GM19324 (cell line): ENCODE measurements around the gene TEF.

Source experiments
- ATAC-seq: cut with Tn5 transposase; IDR thresholded peaks from one replicate; pipeline ENCODE4 v1.9.1; 2021; ENCODE audit warnings: mild to moderate bottlenecking, moderate library complexity; ENCODE audit not compliant: unreplicated experiment, low FRiP score

Gene TEF

DNA sequence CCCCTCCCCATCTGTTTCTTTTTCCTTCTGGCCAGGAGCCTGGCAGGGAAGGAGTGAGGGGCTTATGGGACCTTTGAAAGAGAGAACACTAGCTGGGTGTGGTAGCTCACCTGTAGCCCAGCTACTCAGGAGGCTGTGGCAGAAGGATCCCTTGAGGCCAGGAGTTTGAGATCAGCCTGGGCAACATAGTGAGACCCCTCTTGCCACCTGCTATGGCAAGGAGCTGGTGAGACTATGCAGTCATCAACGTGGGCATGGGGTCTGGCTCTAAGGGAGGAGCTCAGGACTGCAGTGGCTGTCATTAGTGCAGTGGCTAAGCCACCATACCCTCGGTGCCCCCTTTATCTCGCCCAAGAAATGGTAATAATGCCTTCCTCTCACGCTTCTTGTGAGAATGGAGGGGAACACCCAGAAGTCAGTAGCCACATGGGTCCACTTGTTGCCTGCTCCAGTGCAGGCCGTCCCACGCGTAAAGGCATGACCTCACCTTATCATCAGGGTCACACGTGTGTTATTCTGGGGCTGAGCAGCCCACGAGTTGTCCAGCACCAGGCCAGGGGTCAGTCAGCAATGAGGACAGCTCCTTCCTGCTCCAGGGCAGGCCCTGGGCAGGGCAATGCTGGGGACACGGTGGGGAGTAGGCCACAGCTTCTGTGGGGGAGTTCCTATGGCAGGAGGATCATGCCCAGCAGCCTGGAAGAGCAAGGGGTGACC lies 27.7 kb upstream of the TEF start:
- ATAC-seq: no peak

DNA sequence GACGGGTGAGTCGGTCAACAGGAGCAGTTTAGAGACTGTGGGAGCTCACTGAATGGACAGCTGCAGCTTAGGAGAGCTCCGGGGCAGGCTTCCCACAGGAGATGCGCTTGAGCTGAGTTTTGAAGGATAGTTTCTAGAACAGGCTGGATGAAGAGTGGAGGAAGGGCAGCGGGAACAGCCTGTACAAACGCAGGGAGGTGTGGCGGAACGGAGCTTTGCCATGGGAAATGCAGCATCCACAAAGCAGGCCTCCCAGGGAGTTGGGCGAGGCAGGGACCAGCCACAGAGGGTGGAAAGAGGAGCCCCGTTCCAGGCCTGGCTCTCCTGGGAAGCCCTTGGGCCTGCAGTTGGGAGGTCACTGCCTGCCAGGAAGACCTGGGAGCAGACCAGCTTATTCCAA lies 26.8 kb upstream of the TEF start:
- ATAC-seq: no peak

DNA sequence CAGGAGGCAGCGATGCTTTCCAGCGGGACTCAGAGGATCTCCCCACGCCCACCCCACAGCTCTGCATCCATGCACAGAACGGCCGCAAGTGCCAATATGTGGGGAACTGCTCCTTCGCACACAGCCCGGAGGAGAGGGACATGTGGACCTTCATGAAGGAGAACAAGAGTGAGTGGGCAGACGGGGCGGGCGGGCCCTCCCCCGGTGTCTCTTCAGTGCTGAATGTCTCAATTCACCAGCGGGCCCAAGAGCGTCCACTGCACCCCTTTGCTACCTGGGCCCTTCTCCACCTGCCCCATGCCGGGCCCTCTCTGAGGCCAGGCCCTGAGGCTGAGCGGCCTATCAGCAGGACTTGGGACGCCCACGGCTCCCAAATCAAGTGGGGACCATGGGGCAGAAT lies 25.8 kb upstream of the TEF start:
- no peak for ATAC-seq

DNA sequence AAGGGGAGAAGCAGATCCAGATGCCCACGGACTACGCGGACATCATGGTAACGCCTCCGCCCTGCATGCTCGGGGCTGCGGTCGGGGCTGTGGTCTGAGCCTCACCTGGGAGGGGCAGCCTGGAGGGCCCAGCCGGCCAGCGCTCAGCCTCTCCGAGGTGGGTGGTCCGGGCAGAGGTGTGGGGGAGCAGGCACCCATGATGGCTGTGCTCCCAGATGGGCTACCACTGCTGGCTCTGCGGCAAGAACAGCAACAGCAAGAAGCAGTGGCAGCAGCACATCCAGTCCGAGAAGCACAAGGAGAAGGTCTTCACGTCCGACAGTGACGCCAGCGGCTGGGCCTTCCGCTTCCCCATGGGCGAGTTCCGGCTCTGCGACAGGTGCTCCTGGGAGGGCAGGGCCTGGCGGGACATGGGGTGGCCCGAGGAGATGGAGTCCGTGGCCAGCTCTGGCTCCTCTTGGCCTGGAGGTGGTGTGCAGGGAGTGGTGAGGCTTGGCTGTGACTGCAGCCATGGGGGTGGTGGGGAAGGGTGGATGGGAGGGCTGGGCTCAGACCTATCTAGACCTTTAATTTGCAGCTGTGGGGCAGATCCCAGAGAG lies 25.2 kb upstream of the TEF start:
- ATAC-seq: no peak

DNA sequence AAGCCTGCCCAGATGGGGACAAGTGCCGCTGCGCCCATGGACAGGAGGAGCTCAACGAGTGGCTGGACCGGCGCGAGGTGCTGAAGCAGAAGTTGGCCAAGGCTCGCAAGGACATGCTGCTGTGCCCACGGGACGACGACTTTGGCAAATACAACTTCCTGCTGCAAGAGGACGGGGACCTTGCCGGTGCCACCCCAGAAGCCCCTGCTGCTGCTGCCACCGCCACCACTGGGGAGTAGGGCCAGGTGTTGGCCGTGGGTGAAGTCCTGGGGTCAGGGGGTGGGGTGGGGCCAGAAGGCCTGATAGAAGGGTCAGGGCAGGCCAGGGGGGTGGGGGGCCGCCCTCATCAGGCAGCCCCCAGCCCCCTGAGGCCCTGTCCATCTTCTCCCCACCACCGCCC lies 24.6 kb upstream of the TEF start:
- ATAC-seq: no peak

DNA sequence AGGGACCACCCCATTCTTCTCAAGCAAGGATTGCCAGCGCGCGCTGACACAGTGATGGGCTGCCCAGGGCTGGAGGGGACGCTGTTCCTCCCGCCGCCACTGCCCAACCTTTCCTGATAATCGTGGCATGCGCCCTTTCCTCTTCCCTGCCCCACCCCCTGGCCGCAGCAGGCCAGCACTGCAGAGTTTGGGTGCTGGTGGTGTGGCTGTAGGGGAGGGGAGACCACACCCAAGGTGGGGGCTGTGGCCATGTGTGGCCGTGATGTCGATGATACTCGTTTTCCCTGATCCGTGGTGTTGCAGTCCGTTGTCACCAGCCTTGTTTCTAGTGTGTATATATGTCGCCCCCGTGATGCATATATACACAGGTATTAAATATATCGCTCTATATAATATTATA lies 22.8 kb upstream of the TEF start:
- no peak for ATAC-seq

DNA sequence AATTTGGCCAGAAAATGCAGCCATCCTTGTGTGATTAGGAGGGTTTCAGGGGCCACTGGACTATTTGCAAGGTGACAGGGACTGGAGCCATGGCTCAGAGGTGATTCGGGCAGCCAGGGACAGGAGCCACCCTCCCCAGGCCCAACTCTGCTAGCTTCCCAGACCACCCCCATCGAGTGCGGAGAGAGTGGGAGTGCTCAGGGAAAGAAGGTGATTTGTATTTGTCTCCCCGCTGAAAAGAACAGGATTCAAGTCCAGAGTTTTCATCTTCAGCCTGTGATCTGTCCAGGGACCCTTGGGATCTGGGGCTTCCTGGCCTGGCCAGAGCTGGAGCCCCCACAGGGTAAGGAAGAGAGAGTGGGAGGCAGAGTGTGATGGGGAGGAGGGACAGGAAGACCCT lies 22.4 kb upstream of the TEF start:
- ATAC-seq: no peak

DNA sequence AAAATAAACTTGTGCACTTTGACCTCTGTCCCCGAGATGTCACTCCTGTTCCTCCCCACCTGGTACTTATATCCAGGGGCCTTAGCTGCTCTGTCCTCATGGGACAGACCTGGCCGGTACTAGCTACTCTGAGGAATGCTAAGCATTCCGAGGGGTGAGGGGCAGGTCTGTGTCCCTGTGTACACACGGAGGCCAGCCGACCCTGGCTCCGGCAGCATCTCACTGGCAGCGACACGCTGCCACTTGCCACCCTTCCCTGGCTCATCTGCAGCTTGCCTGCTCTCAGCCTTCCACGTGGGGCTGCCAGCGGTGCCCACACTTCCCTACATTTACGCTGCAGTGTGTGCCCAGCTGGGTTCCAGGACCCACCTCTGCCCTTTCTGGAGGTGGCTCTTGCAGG lies 21.6 kb upstream of the TEF start:
- ATAC-seq: no peak

DNA sequence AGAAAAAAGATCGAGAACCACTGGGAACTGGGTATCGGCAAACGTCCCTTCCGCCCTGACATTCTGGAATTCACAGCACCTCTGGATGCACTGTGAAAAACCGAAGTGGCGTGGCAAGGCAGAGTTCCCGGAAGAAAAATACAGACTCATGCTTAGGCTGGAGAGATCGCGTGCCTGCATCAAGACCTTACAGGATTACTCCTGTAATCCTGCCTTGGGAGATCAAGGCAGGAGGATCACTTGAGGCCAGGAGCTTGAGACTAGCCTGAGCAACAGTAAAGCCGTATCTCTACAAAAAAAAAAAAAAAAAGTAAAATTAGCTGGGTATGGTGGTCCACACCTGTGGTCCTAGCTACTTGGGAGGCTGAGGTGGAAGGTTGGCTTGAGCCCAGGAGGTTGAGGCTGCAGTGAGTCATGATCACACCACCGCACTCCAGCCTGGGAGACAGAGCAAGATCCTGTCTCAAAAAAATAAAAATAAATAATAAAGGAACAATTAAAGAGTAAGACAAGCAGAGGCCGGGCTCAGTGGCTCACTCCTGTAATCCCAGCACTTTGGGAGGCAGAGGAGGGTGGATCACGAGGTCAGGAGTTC lies 19.9 kb upstream of the TEF start:
- no peak for ATAC-seq

DNA sequence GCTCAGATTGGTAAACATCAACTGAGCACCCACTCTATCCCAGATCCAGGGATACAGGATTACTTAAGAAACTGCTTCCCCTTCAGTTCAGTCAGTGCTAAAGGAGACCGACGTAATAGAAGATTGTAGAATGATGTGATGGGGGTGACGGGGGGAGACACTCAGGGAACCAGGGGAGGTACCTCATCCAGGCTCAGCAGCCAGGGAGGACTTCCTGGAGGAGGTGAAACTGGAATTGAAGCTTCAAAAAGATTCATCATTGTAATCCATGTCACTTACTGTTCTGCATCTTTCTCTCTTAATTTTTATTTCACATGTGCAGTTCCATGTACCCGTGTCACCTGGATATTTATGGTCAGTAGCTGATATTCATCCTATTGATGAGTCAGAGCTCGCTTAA lies 19.1 kb upstream of the TEF start:
- no peak for ATAC-seq

DNA sequence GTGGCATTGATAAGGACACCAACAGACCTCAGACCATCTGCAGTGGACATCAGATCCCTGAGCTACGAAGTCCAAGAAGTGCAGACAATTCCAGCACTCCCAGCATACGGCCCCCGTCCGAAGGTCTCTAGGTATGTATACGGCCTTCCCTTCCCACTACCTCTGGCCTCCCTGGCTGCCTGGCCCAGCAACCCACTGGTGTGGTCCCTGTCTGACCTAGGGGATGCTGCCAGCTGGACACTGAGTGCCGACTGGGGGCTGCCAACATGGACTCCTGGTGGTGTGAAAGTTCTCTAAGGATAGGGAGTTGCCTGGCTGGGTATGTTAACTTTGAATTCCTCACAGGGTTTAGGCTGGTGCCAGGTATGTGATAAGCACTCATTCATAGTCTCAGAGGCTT lies 17.5 kb upstream of the TEF start:
- ATAC-seq: no peak

DNA sequence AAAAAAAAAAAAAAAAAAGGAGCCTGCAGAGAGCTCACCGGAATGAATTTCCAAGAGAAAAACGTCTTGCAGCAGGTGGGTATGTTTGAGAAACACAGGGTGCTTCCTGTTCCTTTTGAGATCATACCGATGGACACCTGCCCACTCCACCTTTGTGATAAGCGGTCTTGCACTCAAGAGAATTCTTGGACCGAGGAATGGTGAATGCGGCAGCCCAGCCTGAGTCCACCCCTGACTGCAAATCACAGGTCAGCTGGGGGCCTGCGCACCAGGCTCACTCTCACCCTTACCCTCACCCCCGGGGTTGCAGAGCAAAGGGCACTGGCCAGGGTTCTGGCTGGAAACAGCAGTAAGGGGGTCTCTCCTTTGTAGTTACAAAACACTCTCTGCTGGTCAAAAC lies 16.8 kb upstream of the TEF start:
- ATAC-seq: no peak

DNA sequence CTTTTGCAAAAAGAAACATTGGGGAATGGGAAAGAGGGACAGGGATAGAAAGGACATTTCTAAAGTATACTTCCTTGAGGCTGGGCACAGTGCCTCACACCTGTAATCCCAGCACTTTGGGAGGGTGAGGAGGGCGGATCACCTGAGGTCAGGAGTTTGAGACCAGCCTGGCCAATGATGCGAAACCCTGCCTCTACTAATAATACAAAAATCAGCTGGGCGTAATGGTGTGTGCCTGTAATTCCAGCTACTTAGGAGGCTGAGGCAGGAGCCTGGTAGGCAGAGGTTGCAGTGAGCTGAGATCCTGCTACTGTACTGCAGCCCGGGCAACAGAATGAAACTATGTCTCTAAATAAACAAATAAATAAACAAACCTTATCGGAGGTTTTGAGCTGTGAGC lies 16.3 kb upstream of the TEF start:
- no peak for ATAC-seq

DNA sequence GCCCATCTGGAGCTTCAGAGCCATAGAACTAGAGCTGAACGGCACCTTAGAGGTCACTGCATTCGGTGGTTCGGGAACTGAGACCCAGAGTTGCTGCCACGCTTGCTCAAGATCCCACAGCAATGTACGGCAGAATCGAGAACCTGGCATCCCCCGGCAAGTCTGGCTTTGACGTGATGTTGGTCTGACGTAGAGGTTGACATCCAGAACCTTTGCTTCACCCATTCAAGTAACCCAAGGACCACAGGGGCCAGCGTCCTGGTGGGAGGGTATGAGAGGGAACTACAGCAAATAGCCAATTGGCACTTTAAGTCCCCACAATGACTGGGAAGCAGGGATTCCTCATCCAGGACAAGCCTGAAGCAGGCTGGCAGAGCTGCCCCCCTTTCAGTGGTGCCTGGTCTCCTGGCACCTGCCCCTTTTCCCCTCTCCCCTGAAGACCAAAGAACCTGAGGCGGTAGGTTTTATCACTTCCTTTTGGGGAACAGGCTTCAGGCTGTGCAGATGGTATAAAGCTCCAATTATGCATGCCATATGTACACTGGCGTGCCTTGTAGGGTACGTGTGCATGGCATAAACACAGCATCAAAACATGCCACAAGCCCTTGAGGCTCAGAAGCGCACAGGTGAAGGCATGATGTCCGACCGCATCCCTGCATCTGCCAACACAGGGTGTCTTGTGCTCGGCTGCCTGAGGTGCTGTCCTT lies 15.3 kb upstream of the TEF start:
- no peak for ATAC-seq

DNA sequence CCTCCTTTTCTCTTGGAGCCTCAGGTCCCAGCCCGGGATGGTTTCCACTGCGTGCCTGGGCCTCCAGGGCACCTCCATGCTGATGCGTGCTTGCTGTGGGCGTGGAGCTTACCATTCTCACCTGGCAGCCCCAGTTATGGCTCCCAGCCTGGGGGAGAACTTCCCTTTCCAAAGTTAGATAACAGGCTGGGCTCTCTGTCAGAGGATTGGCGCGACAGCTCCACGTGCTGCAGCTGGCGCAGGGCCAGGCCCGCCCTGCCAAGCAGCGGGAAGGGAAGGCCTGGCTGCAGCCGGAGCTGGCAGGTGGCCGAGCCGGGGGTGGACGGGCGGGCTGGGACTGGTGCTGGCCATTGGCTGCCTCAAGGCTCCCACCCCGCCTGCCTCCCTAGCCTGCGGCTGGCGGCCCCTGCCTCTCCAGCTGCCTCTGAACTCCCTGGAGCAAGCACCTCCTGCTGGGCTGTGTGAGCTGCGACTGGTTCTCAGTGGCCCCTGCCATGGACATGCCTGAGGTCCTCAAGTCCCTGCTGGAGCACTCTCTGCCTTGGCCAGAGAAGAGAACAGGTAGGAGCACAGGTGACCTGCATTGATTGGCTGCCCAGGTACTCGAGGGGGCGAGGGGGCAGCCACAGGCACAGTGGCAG lies 14.6 kb upstream of the TEF start:
- no peak for ATAC-seq

DNA sequence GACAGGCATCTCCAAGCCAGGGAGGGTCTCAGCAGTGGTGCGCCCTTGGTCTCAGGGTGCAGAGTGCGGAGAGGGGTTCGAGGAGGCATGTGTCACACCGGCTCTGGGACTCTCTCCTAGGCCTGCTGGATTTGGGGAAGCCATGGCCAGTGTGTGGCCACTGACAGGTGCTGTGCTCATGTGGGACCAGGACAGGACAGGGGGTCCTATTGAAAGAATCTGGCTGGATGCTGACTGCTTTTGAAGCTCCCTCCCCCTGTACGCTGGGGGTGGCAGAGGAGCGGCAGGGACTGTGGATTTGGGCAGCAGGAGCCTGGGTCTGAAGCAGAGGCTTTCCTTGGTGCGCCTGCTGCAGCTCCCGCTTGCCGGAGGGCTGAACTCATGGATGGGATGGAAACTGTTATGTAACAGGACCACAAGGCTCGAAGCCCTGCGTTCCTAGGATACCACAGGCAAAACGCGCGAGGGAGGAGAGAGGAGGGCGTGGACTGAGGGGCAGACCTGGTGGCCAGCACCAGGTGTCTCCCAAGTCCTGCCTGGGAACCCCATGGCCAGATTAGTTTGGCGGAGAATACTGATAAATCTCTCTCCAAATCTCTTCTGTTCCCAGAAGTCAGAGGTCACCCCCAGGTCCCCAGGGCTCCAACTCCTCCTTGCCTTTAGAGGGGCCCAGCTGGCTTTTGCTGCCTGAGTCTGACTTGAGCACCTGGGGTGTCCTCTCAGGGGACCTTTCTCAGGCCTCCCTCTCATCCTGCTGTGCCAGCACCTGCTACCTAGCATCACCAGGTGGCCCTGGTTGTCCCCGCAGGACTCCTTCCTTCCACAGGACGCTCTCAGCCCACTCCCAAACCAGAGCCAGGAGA lies 13.8 kb upstream of the TEF start:
- no peak for ATAC-seq

DNA sequence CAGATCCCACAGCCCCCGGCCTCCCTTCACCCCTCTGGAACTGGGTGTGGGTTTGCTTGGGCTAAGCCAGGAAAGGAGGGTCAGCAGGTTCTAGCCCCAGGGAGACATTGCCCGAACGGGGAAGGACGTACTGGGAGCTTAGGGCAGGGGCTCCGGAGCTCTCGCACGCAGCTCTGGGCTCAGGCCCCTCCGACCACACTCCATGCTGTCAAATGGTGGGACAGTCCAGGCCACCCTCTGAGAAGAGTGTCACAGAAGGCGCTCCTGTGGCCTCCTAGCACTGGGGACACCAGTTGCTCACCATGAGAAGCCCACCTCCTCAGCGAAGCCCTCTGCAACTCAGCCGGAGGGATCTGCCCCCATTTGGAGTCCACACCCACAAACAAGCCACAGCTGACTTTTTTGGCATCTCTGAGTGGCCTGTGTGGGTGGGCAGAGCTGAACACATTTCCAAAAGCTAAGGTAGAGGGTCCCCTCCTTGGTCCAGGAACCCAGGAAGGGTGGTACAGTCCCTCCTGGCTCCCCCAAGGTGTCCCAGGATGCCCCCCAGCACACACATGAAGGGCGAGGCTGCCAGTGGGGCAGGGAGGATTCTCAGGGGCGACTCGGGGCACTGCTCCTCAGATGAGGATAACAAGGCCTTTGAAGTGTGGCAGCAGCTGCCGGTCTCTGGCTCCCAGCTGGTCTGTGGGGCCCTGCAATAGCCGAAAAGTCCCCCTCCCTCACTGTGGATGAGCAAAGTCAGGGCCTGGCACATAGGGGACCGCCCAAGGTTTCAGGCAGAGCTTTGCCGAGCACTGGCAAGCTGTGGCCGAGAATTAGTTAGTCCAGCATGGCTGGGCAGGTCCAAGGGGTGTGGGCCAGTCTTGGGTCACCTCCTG lies 13.0 kb upstream of the TEF start:
- ATAC-seq: no peak

DNA sequence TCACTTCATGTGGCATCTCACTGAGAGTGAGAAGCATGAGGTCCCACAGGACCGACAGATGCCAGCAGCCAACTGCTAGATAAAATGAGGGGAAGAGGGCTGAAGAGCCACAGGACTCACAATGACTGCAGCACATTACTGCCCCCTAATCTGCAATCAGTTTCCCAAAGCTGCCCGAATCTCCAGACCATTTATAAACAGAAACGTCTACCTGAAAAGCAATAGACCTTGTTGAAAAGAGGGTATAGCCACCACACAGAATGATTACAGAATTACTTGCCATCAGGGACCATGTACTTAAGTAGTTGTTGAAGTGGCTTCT lies 12.4 kb upstream of the TEF start:
- ATAC-seq: no peak

DNA sequence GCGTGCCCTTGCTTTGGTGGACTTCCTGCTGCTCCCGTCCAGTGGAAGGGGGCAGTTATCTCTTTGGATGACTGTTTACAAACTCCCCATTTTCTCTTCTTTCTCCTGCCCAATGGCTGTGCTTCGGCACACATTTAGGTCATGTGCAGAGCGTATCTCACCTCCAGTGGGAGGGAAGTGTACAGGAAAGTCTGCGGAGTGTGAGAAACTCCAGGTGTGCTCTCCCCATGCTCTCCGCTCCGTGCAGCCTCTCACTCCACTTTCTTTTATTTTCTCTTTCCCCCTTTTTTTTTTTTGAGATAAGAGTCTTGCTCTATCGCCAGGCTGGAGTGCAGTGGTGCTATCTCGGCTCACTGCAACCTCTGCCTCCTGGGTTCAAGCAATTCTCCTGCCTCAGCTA lies 11.9 kb upstream of the TEF start:
- no peak for ATAC-seq

DNA sequence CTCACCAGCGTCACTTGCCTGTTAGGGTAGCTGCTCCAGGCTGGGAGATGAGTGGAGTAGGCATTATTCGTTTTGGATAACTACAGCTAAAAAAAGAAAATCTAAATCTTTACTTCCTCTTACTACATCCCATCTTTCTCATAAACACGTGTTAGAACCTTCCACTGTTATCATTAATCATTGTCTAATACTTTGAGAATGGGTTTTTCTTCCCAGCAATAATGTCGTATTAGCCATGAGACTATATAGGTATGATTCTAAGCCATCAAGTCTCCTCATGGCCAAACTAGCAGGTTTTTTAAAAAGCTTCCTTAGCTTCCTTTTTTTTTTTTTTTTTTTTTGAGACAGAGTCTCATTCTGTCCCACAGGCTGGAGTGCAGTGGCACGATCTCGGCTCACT lies 3.9 kb upstream of the TEF start:
- ATAC-seq: no peak
